ENCODE measurements around the gene CCDC9. TPM values are rescaled to one million over a fixed set of nuclear protein-coding genes. Genes with fewer than 3 reads are reported as not detected.

Gene CCDC9
- total and polyA plus RNA-seq, 2 of the 13 experiments (the other 11 are each of a cell fraction or from before 2014, with no cell fraction given): 2.9 to 6.3 TPM

- FAIRE-seq: no peak
- Histone ChIP-seq H3K4me2 (ENCODE audit: low read depth, low read length) (peak overlapping the region; percentile 73; the same call in 1 of the 2 replicates), H3K36me3 (replicated peaks in 1 of 2; ENCODE audit: control insufficient read depth in 1 of 2, insufficient read depth in 2 of 2, low read length in 2 of 2) (no peaks in the 10 kb centered on the region), H2AFZ (ENCODE audit: low read length) (no peak overlapping the region), H4K20me1 (ENCODE audit: insufficient read depth, low read length) (no peaks in the 10 kb centered on the region), H3K4me3 (replicated peaks in 1 of 3; ENCODE audit: insufficient read depth in 1 of 3, low read depth in 2 of 3, low read length in 3 of 3) (no peak overlapping the region), H3K27me3 (ENCODE audit: control insufficient read depth in 1 of 2, insufficient read depth in 2 of 2, low read length in 2 of 2) (0 out of 5 replicates have a peak, but pooled peaks cover 0 to 1% of the 10 kb centered on the region in 2 experiments), H3K27ac (ENCODE audit: extremely low read length, insufficient read depth, low read length) (no peak overlapping the region), H3K9me3 (ENCODE audit: low read length) (no peaks in the 10 kb centered on the region), H3K9ac (ENCODE audit: insufficient read depth, low read depth, low read length) (no peak overlapping the region), H3K79me2 (ENCODE audit: insufficient read depth, low read length) (no peaks in the 10 kb centered on the region), H3K4me1 (ENCODE audit: insufficient read depth, low read length) (peaks cover 62% of the 10 kb centered on the region)
- 60% methylated on average over 2 of the region's 2 CpGs for WGBS (ENCODE audit: low lambda C conversion rate)
- ATAC-seq: no peak
- DNase-seq (ENCODE audit: low spot score): no peak
- intact Hi-C loops (cut with micrococcal nuclease; ENCODE audit: unreplicated experiment): no loop called here
- TF ChIP-seq KDM4B (CRISPR knock-in tag; IDR thresholded peaks at IDR 0.05) (no peak), ZNF121 (CRISPR knock-in tag; IDR thresholded peaks at IDR 0.05) (peak; percentile 80; the same call in 1 of the 2 replicates)
- BruUV-seq (replicated peaks): no TSS peak
- POLR2A ChIA-PET: interaction anchor here (1.0 kb wide), 1 partner anchor 38 kb away, joined by 5 read pairs; the partner anchor contains the start of gene DHX34
- in situ Hi-C loops (cut with HindIII; ENCODE audit: extremely low pct_ligation_motif_present, low pct_unique_long_range_greater_than_20kb): no loop called here
- CTCF ChIA-PET (ENCODE audit: low intra/inter-chr PET ratio, low total read pairs): no interaction called here
These were observed 54.0 kb downstream of the CCDC9 start for GRCh38 chr19:47310323-47310722.

- no peaks in the 10 kb centered on the region for H3K79me2 ChIP-seq (ENCODE audit: insufficient read depth, low read length)
- FAIRE-seq: no peak
- WGBS (ENCODE audit: low lambda C conversion rate): 1% methylated on average over 3 of the region's 5 CpGs
- DNase-seq (ENCODE audit: low spot score): peak; percentile 36
- BruUV-seq (replicated peaks): no TSS peak
- H3K4me1 ChIP-seq (ENCODE audit: insufficient read depth, low read length): peaks cover 62% of the 10 kb centered on the region
- H2AFZ ChIP-seq (ENCODE audit: low read length): no peak overlapping the region
- H3K9me3 ChIP-seq (ENCODE audit: low read length): no peaks in the 10 kb centered on the region
- in situ Hi-C loops (cut with HindIII; ENCODE audit: extremely low pct_ligation_motif_present, low pct_unique_long_range_greater_than_20kb): no loop called here
- no peak for ATAC-seq
- H3K4me2 ChIP-seq (ENCODE audit: low read depth, low read length): peak overlapping the region; percentile 13; the same call in 1 of the 2 replicates
- 0 out of 5 replicates have a peak, but pooled peaks cover 0 to 1% of the 10 kb centered on the region in 2 experiments for H3K27me3 ChIP-seq (ENCODE audit: control insufficient read depth in 1 of 2, insufficient read depth in 2 of 2, low read length in 2 of 2)
- H4K20me1 ChIP-seq (ENCODE audit: insufficient read depth, low read length): no peaks in the 10 kb centered on the region
- H3K27ac ChIP-seq (ENCODE audit: extremely low read length, insufficient read depth, low read length): no peak overlapping the region
- ChIA-PET POLR2A (interaction anchor here (1.0 kb wide), 1 partner anchor 38 kb away, joined by 5 read pairs; the partner anchor contains the start of gene DHX34), CTCF (ENCODE audit: low intra/inter-chr PET ratio, low total read pairs) (no interaction called here)
- intact Hi-C loops (cut with micrococcal nuclease; ENCODE audit: unreplicated experiment): no loop called here
- H3K9ac ChIP-seq (ENCODE audit: insufficient read depth, low read depth, low read length): no peak overlapping the region
- H3K4me3 ChIP-seq (replicated peaks in 1 of 3; ENCODE audit: insufficient read depth in 1 of 3, low read depth in 2 of 3, low read length in 3 of 3): no peak overlapping the region
- H3K36me3 ChIP-seq (replicated peaks in 1 of 2; ENCODE audit: control insufficient read depth in 1 of 2, insufficient read depth in 2 of 2, low read length in 2 of 2): no peaks in the 10 kb centered on the region
- TF ChIP-seq SAP130 (CRISPR knock-in tag; IDR thresholded peaks at IDR 0.05; ENCODE audit: low read depth): 0 out of 2 replicates have a peak, but pooled peaks have one; percentile 17
- no peak for TF ChIP-seq REST (IDR thresholded peaks at IDR 0.05; ENCODE audit: borderline replicate concordance in 1 of 2, low read depth in 1 of 2, low read length in 2 of 2)
- no peak for TF ChIP-seq NRL (CRISPR knock-in tag; IDR thresholded peaks at IDR 0.05; ENCODE audit: borderline replicate concordance)
- peak; percentile 70; the same call in 1 of the 2 replicates for TF ChIP-seq FOSL2 (CRISPR knock-in tag; IDR thresholded peaks at IDR 0.05)
- peak; percentile 36; the same call in 1 of the 2 replicates for TF ChIP-seq MED1 (CRISPR knock-in tag; IDR thresholded peaks at IDR 0.05)
- TF ChIP-seq ATF4 (CRISPR knock-in tag; IDR thresholded peaks at IDR 0.05): peak in 1 of 2 experiments; percentile 99; a peak in 2 of 4 replicates
- TF ChIP-seq ZMYM3 (CRISPR knock-in tag; IDR thresholded peaks at IDR 0.05): no peak
- no peak for TF ChIP-seq ELF4 (CRISPR knock-in tag; IDR thresholded peaks at IDR 0.05; ENCODE audit: borderline replicate concordance)
- peak; percentile 82 for TF ChIP-seq GATAD2A (CRISPR knock-in tag; IDR thresholded peaks at IDR 0.05)
- TF ChIP-seq ETV5 (CRISPR knock-in tag; IDR thresholded peaks at IDR 0.05; ENCODE audit: borderline replicate concordance): peak; percentile 38; the same call in 1 of the 2 replicates
- no peak for TF ChIP-seq HNRNPUL1 (IDR thresholded peaks at IDR 0.05; ENCODE audit: low read depth, low read length)
These were observed 54.5 kb downstream of the CCDC9 start for GRCh38 chr19:47310819-47311218.
